Neural cell (in vitro differentiated cells): ENCODE measurements around the gene CDH4. TPM values are rescaled to one million over a fixed set of nuclear protein-coding genes. Genes with fewer than 3 reads are reported as not detected.

Source experiments
- H2AFZ ChIP-seq: fragments of 200-600, 300-800 bp; sonication (generic), shearing (Covaris generic); 2 replicates; pipeline ENCODE4 v1.6.0; 2014; ENCODE audit warnings: low read depth, mild to moderate bottlenecking, antibody characterized with exemption, low read length, moderate library complexity
- H3F3A ChIP-seq: fragments of 200-600 bp; shearing (Covaris generic); 2 replicates; pipeline ENCODE4 v1.6.1; 2016; ENCODE audit warnings: mild to moderate bottlenecking, moderate library complexity, mixed read lengths, antibody characterized with exemption, low read length; ENCODE audit not compliant: insufficient read depth, poor library complexity, severe bottlenecking
- H3K27ac ChIP-seq: fragments of 200-600, 300-800 bp; sonication (generic), shearing (Covaris generic); 2 replicates; pipeline ENCODE4 v1.5.1; 2014; ENCODE audit warnings: mild to moderate bottlenecking, low read length, moderate library complexity
- H3K27me3 ChIP-seq: fragments of 300-800, 200-600 bp; sonication (generic), shearing (Covaris generic); 2 replicates; pipeline ENCODE4 v1.6.0; 2014; ENCODE audit warnings: mild to moderate bottlenecking, low read depth, low read length, moderate library complexity; ENCODE audit not compliant: insufficient read depth
- H3K36me3 ChIP-seq: fragments of 300-800, 200-600 bp; sonication (generic), shearing (Covaris generic); 2 replicates; pipeline ENCODE4 v1.5.1; 2014; ENCODE audit warnings: mild to moderate bottlenecking, antibody characterized with exemption, low read length, moderate library complexity; ENCODE audit not compliant: insufficient read depth
- H3K4me2 ChIP-seq: fragments of 300-800, 200-600 bp; sonication (generic), shearing (Covaris generic); 2 replicates; pipeline ENCODE4 v1.6.0; 2014; ENCODE audit warnings: mild to moderate bottlenecking, low read length
- H3K4me3 ChIP-seq: fragments of 300-800, 200-600 bp; sonication (generic), shearing (Covaris generic); 2 replicates; pipeline ENCODE4 v1.5.1; 2014; ENCODE audit warnings: mild to moderate bottlenecking, low read length, moderate library complexity
- H3K79me2 ChIP-seq: fragments of 200-600 bp; shearing (Covaris generic); replicated peaks from 2 replicates; pipeline ENCODE4 v1.6.0; 2014; ENCODE audit warnings: mild to moderate bottlenecking, low read length, moderate library complexity; ENCODE audit not compliant: insufficient read depth
- H3K9ac ChIP-seq: fragments of 300-800, 200-600 bp; sonication (generic), shearing (Covaris generic); 2 replicates; pipeline ENCODE4 v1.6.1; 2016; ENCODE audit warnings: mild to moderate bottlenecking, low read length, mixed read lengths
- H3K9me2 ChIP-seq: fragments of 200-600 bp; shearing (Covaris generic); 2 replicates; pipeline ENCODE4 v1.6.1; 2016; ENCODE audit warnings: mild to moderate bottlenecking, low read length, mixed read lengths; ENCODE audit not compliant: insufficient read depth
- H3K9me3 ChIP-seq: fragments of 200-600, 300-800 bp; sonication (generic), shearing (Covaris generic); 2 replicates; pipeline ENCODE4 v1.6.1; 2016; ENCODE audit warnings: mild to moderate bottlenecking, mixed run types, low read length, moderate library complexity, mixed read lengths
- H4K20me1 ChIP-seq: fragments of 200-600 bp; shearing (Covaris generic); 2 replicates; pipeline ENCODE4 v1.6.1; 2016; ENCODE audit warnings: mild to moderate bottlenecking, mixed run types; ENCODE audit not compliant: insufficient read depth
- EP300 ChIP-seq: fragments of 450-650 bp; conservative IDR thresholded peaks from 2 replicates; pipeline ENCODE4 v1.6.1; 2014; ENCODE audit warnings: antibody characterized with exemption, mild to moderate bottlenecking, moderate library complexity; ENCODE audit not compliant: poor library complexity, severe bottlenecking
- EZH2 ChIP-seq: fragments of 200-600, 300-800 bp; shearing (Covaris generic), sonication (generic); IDR thresholded peaks from 2 replicates; pipeline ENCODE4 v1.6.1; 2014; ENCODE audit warnings: antibody characterized with exemption, low read length, borderline replicate concordance, mild to moderate bottlenecking; ENCODE audit not compliant: insufficient read depth, poor library complexity, severe bottlenecking
- MXI1 ChIP-seq: fragments of 450-650 bp; conservative IDR thresholded peaks from 2 replicates; pipeline ENCODE4 v1.6.1; 2014; ENCODE audit warnings: antibody characterized with exemption, mild to moderate bottlenecking; ENCODE audit not compliant: poor library complexity, severe bottlenecking
- POLR2AphosphoS5 ChIP-seq: IDR thresholded peaks from 2 replicates; pipeline ENCODE4 v1.6.1; 2012
- RAD21 ChIP-seq: fragments of 450-650 bp; conservative IDR thresholded peaks from 2 replicates; pipeline ENCODE4 v1.6.1; 2014; ENCODE audit warnings: antibody characterized with exemption, mild to moderate bottlenecking, moderate library complexity
- SMC3 ChIP-seq: fragments of 450-650 bp; conservative IDR thresholded peaks from 2 replicates; pipeline ENCODE4 v1.6.1; 2014; ENCODE audit warnings: antibody characterized with exemption, mild to moderate bottlenecking, moderate library complexity; ENCODE audit not compliant: poor library complexity
- TAF1 ChIP-seq: IDR thresholded peaks from 2 replicates; pipeline ENCODE4 v1.6.1; 2012; ENCODE audit warnings: low read depth
- polyA plus RNA-seq: library from polyadenylated mRNA; depleted of rRNA; stranded (reverse); fragments of >200 nt; gene quantifications from 2 replicates; pipeline ENCODE4 v1.2.3, GENCODE V29; 2014
- TF ChIP-seq, protein P1 (sequence below): IDR thresholded peaks from 2 replicates; pipeline ENCODE4 v1.6.1; 2012; ENCODE audit warnings: borderline replicate concordance
- TF ChIP-seq, protein P2 (sequence below): fragments of 450-650 bp; IDR thresholded peaks from 2 replicates; pipeline ENCODE4 v1.5.1; 2014; ENCODE audit warnings: antibody characterized with exemption, mild to moderate bottlenecking, moderate library complexity; ENCODE audit not compliant: poor library complexity, severe bottlenecking

Gene CDH4
- polyA plus RNA-seq, 1 donor from 2014 or later, result 24.6 TPM

DNA sequence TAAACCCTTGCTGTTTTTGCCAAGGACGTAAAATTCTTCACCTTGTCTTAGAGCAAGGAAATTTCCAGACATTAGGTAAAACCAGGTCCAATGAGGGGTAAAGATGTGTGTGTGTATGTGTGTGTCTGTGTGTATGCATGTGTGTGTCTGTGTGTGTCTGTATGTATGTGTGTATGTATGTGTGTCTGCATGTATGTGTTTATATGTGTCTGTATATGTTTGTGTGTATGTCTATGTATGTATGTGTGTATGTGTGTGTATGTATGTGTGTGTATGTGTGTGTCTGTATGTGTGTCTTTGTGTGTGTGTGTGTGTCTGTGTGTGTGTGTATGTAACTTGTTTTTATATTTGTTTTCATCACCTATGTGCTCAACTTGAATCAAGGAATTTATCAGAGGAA lies 439.9 kb downstream of the CDH4 start:
- Histone ChIP-seq H2AFZ (no peak overlapping the region), H3K79me2 (no peaks in the 10 kb centered on the region), H3K4me3 (no peak overlapping the region), H3K9me3 (no peaks in the 10 kb centered on the region), H3K27ac (no peak overlapping the region), H3K27me3 (no peaks in the 10 kb centered on the region), H3K4me2 (no peak overlapping the region), H4K20me1 (no peaks in the 10 kb centered on the region), H3F3A (no peaks in the 10 kb centered on the region), H3K9me2 (no peaks in the 10 kb centered on the region), H3K9ac (no peak overlapping the region), H3K36me3 (no peaks in the 10 kb centered on the region)
- TF ChIP-seq, protein P1, sequence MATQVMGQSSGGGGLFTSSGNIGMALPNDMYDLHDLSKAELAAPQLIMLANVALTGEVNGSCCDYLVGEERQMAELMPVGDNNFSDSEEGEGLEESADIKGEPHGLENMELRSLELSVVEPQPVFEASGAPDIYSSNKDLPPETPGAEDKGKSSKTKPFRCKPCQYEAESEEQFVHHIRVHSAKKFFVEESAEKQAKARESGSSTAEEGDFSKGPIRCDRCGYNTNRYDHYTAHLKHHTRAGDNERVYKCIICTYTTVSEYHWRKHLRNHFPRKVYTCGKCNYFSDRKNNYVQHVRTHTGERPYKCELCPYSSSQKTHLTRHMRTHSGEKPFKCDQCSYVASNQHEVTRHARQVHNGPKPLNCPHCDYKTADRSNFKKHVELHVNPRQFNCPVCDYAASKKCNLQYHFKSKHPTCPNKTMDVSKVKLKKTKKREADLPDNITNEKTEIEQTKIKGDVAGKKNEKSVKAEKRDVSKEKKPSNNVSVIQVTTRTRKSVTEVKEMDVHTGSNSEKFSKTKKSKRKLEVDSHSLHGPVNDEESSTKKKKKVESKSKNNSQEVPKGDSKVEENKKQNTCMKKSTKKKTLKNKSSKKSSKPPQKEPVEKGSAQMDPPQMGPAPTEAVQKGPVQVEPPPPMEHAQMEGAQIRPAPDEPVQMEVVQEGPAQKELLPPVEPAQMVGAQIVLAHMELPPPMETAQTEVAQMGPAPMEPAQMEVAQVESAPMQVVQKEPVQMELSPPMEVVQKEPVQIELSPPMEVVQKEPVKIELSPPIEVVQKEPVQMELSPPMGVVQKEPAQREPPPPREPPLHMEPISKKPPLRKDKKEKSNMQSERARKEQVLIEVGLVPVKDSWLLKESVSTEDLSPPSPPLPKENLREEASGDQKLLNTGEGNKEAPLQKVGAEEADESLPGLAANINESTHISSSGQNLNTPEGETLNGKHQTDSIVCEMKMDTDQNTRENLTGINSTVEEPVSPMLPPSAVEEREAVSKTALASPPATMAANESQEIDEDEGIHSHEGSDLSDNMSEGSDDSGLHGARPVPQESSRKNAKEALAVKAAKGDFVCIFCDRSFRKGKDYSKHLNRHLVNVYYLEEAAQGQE, result no peak
- TF ChIP-seq RAD21 (no peak), POLR2AphosphoS5 (no peak), EZH2 (no peak), MXI1 (no peak), EP300 (no peak), TAF1 (no peak), SMC3 (no peak)
- TF ChIP-seq, protein P2, sequence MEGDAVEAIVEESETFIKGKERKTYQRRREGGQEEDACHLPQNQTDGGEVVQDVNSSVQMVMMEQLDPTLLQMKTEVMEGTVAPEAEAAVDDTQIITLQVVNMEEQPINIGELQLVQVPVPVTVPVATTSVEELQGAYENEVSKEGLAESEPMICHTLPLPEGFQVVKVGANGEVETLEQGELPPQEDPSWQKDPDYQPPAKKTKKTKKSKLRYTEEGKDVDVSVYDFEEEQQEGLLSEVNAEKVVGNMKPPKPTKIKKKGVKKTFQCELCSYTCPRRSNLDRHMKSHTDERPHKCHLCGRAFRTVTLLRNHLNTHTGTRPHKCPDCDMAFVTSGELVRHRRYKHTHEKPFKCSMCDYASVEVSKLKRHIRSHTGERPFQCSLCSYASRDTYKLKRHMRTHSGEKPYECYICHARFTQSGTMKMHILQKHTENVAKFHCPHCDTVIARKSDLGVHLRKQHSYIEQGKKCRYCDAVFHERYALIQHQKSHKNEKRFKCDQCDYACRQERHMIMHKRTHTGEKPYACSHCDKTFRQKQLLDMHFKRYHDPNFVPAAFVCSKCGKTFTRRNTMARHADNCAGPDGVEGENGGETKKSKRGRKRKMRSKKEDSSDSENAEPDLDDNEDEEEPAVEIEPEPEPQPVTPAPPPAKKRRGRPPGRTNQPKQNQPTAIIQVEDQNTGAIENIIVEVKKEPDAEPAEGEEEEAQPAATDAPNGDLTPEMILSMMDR, result no peak

DNA sequence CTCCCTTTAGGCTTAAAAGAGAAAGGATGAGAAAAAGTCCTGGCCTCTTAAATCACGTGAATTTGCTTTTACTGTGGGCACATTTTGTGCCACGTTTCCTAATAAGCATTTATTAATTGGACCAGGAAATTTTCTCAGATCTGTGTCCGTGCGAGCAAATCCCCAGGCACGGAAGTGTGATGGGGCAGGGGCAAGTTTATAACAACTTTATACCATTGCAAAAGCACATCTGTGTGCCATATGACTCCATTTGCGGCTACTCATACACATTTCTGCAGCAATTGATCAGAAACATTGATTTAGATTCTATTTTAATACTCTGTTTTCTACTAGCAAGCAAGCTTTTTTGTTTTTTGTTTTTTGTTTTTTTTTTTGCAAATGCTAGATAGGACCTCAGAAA lies 440.4 kb downstream of the CDH4 start:
- TF ChIP-seq RAD21 (no peak), SMC3 (no peak), MXI1 (no peak)
- TF ChIP-seq, protein P2, result no peak
- no peaks in the 10 kb centered on the region for H3F3A ChIP-seq
- H3K36me3 ChIP-seq, result no peaks in the 10 kb centered on the region
- no peak overlapping the region for H3K27ac ChIP-seq
- no peaks in the 10 kb centered on the region for H4K20me1 ChIP-seq
- H3K27me3 ChIP-seq, result no peaks in the 10 kb centered on the region
- no peak overlapping the region for H2AFZ ChIP-seq
- H3K9ac ChIP-seq, result no peak overlapping the region
- no peaks in the 10 kb centered on the region for H3K79me2 ChIP-seq
- no peaks in the 10 kb centered on the region for H3K9me2 ChIP-seq
- H3K4me2 ChIP-seq, result no peak overlapping the region
- no peak overlapping the region for H3K4me3 ChIP-seq
- H3K9me3 ChIP-seq, result no peaks in the 10 kb centered on the region
